Activated gamma-delta T cell treated with anti-CD3 and anti-CD28 coated beads, Interleukin-2, amount 50 U/mL, for 16 hours (primary cell): Measurements from ENCODE around the gene SLC47A2.
"Not testable (repeated sequence)": the region's sequence is repeated elsewhere in the genome, so short reads cannot be mapped to it uniquely, and the experiment has no call there.

ENCODE experiments used
- DNase-seq: peaks from one replicate; pipeline ENCODE4 v3.0.0-alpha.2; 2020; ENCODE audit warnings: low read depth

The SLC47A2 gene

GRCh38 chr17:19706791-19707727 is 9.3 kb downstream of the SLC47A2 start:
- no peak for DNase-seq

DNA sequence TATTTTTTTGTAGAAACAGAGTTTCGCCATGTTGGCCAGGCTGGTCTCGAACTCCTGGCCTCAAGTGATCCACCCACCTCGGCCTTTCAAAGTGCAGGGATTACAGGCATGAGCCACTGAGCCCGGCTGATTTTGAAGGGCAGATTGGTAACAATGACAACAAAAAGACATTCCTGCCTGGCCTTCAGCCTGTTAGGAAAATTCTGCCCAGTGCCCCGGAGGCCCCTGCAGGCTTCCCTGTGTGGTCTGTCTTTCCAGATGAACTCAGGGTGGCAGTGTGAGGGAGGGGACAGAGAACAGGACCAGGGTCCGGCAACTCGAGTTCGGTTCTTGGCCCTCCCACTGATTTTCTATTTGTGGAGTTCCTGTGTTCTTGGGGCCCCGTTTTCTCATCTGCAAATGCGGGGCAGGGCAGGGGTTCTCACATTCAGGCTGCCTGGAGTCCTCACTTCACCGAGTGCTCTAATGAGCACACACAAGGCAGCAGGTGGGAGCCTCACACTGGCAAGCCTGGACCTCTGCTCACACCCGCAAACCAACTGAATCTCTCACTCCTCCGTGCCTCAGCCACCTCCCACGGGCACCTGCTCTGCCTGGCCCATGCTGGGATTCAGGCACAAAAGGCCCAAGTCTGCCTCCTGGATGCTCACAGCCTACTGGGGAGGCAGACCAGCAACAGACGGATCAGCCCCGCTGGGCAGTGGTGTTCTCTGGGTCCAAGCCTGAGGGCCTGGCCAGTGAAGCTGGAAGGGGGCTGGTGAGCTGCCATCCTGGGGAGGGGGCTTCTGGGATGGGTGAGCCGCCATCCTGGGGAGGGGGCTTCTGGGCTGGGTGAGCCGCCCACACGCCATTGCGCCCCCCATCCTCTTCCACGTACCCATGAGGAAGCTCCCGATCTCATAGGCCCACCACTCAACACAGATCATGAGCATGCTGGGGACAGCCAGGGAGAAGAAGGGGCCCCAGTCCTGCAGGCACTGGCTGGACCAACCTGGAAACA is 10.3 kb downstream of the SLC47A2 start:
- no peak for DNase-seq

DNA sequence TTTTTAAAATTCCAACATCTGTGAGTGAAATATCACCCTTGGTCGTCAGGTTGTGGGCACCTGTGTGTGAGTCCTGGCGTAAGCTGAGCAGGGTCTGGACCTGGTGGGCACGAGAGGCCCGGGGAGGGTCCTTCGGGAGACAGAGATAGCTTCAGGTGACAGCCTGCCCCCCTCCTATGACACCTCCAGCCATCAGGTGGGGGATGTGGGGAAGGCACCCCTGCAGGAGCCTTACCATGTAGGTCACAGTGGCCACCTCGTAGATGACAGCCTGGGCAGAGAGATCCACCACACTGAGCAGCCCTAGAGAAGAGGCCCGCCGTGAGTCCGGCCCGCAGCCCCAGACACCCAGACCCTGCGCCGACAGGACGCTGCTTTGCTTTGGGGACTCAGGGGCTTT is 11.2 kb downstream of the SLC47A2 start:
- no peak for DNase-seq

- DNase-seq: no peak
Measured at GRCh38 chr17:19703828-19704613, 12.4 kb downstream of the SLC47A2 start.

DNA sequence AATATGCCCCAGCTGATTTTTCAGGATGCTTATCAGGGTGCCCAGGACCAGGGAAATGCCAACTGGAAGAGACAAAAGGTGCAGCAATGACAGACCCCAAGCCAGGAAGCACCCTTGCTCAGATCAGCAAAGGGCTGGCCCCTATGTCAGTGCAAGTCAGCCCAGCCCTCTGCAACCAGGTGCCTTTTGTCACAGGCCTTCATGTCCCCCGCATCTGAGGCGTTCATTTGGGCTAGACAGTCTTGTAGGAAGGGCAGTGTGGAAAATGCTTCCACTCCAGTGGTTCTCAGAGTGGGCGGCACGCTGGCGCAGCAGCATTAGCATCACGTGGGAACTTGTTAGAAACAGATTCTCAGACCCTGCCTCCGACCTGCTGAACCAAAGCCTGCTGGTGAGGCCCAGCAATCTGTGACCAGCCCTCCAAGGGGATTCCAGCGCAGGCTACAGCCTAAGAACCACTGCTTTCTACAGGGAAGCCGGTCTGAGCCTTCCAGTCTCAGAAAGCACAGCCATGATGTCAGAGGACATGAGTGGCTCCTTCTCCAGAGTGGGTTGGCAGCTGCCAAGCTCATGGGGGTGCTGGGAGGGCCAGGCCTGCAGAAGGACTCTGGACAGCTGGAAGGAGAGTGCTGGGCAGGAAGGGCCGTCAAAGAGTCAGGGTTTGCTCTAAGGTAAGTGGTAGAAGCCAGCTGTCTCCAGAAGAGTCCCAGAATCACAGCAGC is 13.1 kb downstream of the SLC47A2 start:
- DNase-seq: no peak

DNA sequence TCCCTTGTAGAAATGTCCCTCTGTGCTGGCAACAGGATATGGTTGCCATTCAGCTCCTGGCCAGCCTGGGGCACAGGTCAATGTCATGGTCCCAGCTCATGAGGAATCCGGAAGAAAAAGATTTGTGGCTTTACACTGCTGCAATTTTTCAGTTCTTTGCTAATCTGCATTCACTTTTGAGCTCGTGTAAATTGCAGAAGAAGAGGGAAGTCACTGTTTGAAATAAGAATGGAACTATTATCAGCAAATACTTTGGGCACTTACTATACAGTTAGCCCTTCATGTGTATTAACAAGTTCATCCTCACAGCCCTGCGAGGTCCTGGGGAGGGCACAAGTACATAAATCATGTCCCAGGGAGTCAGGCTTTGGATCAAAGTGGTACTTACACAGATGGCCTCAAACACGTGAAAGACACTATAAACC is 14.2 kb downstream of the SLC47A2 start:
- no peak for DNase-seq

DNA sequence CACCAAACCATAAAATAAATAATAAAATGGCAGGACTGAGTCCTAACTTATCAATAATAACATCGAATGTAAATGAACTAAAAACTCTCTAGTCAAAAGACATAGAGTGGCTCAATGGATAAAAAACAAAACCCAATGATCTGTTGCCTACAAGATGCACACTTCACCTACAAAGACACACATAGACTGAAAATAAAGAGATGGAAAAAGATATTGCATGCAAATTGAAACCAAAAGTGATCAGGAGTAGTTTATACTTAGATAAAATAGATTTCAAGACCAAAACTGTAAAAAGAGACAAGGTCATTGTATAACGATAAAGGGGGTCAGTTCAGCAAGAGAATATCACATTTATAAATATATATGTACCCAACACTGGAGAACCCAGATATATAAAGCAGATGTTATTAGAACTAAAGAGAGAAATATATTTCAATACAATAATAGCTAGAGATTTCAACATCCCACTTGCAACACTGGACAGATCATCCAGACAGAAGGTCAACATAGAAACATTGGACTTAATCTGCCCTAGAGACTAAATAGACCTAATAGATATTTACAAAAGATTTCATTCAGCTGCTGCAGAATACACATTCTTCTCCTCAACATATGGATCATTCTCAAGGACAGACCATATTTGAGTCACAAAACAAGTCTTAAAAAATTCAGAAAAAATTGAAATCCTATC is 29.8 kb downstream of the SLC47A2 start:
- DNase-seq: no peak

GRCh38 chr17:19684909-19685580 is 31.3 kb downstream of the SLC47A2 start:
- not testable (repeated sequence) for DNase-seq

GRCh38 chr17:19683117-19683516 is 33.3 kb downstream of the SLC47A2 start:
- no peak for DNase-seq

DNA sequence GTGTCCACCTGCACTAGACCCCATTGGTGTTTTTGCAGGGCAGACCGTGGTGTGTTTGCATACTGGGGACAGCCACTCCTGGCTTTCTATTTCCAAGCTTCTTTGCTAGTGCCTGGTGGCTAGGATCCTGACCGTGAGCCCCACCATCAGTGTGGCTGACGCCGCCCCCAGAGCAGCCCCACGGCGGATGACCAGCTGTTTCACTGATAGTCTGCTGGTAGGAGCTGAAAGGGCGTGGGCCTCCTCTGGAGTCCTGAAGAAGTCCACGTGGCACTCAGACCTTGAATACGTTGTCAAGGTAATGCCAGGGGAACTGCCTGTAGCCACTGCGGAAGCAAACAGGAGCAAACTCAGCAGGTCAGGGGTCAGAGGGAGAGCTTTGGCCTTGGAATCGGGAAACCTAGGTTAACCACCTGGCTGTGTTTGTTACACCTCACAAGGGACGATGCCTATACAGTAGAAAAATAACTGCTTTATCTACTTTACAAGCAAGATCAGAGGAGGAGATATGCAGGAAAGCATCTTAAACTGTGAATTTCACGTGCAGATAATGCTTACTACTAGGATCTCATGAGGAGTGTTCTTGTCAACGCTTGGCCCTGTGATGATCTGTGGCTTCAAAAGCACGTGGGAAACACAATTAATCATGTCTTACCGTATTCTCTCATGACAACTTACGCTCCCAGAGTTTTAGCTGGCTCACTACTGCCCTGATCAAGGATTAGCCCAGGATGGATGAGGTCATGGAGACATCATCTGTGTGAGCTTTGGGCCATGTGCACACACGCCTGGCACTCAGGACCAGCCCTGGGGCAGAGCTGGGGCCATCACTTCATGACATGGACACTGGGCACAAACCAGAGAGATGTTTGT is 37.6 kb downstream of the SLC47A2 start:
- no peak for DNase-seq

GRCh38 chr17:19677736-19678379 is 38.5 kb downstream of the SLC47A2 start:
- DNase-seq: no peak

DNA sequence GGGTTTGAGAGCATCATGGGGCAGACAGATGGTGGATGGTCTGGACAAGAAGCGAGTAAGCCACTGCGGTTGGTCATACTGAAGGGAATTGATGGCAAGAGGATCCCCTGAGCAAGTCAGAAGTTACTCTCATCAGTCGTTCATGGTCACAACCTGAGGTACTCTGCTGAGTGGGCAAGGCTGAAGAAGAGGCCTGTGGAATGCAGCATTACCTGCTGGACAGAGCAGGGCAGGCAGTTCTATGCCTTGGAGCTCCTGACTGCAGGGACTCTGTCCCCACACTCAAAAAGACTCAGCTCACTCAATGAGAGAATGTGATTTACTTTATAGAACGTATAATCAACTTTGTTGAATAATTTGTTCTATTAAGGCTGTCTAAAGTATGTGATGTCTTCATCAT is 39.5 kb downstream of the SLC47A2 start:
- DNase-seq: no peak

GRCh38 chr17:19673623-19674022 is 42.8 kb downstream of the SLC47A2 start:
- DNase-seq: no peak

GRCh38 chr17:19672009-19672750 is 44.2 kb downstream of the SLC47A2 start:
- DNase-seq: no peak

- DNase-seq: no peak
Measured at GRCh38 chr17:19671433-19671832, 45.0 kb downstream of the SLC47A2 start.

GRCh38 chr17:19670908-19671307 is 45.5 kb downstream of the SLC47A2 start:
- DNase-seq: no peak

- not testable (repeated sequence) for DNase-seq
Measured at GRCh38 chr17:19669680-19670079, 46.7 kb downstream of the SLC47A2 start.

DNA sequence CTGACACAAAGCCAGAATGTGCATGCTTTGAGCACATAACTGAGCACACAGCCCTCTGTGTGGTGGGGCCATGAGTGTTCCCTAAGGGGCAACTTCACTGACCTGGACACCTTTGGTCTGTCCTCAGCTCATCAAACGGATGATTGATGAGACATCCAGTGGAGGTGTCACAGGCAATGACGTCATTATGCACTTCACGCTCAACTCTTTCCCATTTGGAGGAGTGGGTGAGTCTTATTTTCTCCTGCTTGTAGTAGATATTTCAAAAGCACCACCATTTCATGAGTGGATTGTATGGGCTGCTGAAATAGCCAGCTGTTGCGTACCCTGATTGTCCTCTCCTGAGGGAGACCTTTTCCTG is 51.6 kb downstream of the SLC47A2 start:
- DNase-seq: no peak
